DND-41 (cell line): Measurements from ENCODE around the gene MKNK1.

Experiments
- ATAC-seq: fragments of 200-7000 bp; cut with Tn5 transposase; 3 replicates; pipeline ENCODE4 v1.9.1; 2021; ENCODE audit warnings: low read depth; ENCODE audit not compliant: insufficient read depth
- DNase-seq: peaks from one replicate; pipeline ENCODE4 v3.0.0-alpha.2; 2020
- H2AFZ ChIP-seq: 2 replicates; pipeline ENCODE4 v1.6.0; 2012; ENCODE audit warnings: low read depth, low read length
- H3K27ac ChIP-seq: 2 replicates; pipeline ENCODE4 v1.5.1; 2012; ENCODE audit warnings: low read length, inconsistent platforms
- H3K27me3 ChIP-seq: fragments of 200-600 bp; sonication (generic); 2 replicates; pipeline ENCODE4 v1.6.0; 2012; ENCODE audit warnings: low read length, mild to moderate bottlenecking, inconsistent platforms; ENCODE audit not compliant: insufficient read depth, poor library complexity
- H3K36me3 ChIP-seq: 2 replicates; pipeline ENCODE4 v1.5.1; 2012; ENCODE audit warnings: low read length, inconsistent platforms; ENCODE audit not compliant: insufficient read depth
- H3K4me1 ChIP-seq: 2 replicates; pipeline ENCODE4 v1.5.1; 2012; ENCODE audit warnings: mild to moderate bottlenecking, low read length; ENCODE audit not compliant: insufficient read depth
- H3K4me2 ChIP-seq: 2 replicates; pipeline ENCODE4 v1.6.0; 2012; ENCODE audit warnings: mild to moderate bottlenecking, moderate library complexity, low read length, inconsistent platforms; ENCODE audit not compliant: insufficient read depth
- H3K4me3 ChIP-seq, 2 experiments: fragments of 200-600 bp in 1 of 2; shearing (Covaris generic) in 1 of 2; 2 replicates each; pipeline ENCODE4 v1.5.1; 2012 to 2016; ENCODE audit warnings: inconsistent platforms in 2 of 2, low read length in 2 of 2, mild to moderate bottlenecking in 2 of 2, low read depth in 1 of 2, moderate library complexity in 1 of 2
- H3K79me2 ChIP-seq: 2 replicates; pipeline ENCODE4 v1.6.0; 2012; ENCODE audit warnings: low read length, inconsistent platforms; ENCODE audit not compliant: insufficient read depth
- H3K9ac ChIP-seq: 2 replicates; pipeline ENCODE4 v1.6.0; 2012; ENCODE audit warnings: low read depth, mild to moderate bottlenecking, inconsistent platforms, low read length, moderate library complexity
- H3K9me3 ChIP-seq: 2 replicates; pipeline ENCODE4 v1.5.1; 2012; ENCODE audit warnings: low read length, moderate library complexity, mild to moderate bottlenecking, inconsistent platforms; ENCODE audit not compliant: insufficient read depth, severe bottlenecking
- H4K20me1 ChIP-seq: 2 replicates; pipeline ENCODE4 v1.6.0; 2012; ENCODE audit warnings: low read length; ENCODE audit not compliant: insufficient read depth
- EZH2 ChIP-seq: IDR thresholded peaks from 3 replicates; pipeline ENCODE4 v1.6.1; 2012; ENCODE audit warnings: borderline replicate concordance, low read depth, mild to moderate bottlenecking, moderate library complexity, low read length, inconsistent platforms; ENCODE audit not compliant: severe bottlenecking
- TF ChIP-seq, protein P1 (sequence below): IDR thresholded peaks from 2 replicates; pipeline ENCODE4 v1.5.1; 2012; ENCODE audit warnings: borderline replicate concordance, low read length, moderate library complexity, mild to moderate bottlenecking; ENCODE audit not compliant: poor library complexity, severe bottlenecking; ENCODE audit errors: extremely low read depth

MKNK1 gene

DNA sequence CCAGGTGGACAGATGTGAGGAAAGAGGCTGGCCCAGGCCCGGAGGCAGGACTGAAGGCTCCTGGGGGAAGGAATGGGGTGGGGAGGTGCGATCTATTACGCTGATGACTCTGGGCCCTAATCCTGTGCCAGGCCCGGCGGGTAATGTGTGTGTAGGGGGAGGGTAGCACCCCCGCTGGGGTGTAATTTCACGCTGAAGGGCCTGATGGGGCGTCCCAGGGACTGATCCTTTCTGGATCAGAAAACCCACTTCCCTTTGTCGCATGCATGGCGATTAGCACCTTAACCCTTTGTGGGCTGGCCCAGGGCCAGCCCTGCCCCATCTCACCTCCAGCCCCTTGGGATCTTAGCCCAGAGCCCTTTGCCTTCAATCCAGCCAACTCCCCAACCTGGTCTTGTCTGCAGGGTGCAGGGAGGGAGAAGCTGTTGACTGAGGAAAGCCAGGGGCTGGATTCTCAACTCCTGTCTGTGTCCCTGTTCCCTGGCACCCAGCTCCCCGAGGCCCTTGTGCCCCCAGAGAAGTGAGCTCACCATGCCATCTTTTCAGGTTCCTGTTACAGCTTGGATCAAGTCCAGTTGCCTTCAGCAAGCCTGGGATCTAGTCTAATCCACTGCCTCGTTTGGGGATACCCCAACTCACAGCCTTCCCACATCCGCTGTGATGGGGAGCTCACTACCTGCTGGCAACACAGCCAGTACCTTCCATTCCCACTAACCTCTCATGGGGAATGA is 78.7 kb downstream of the MKNK1 start:
- H3K9me3 ChIP-seq: no peaks in the 10 kb centered on the region
- no peak overlapping the region for H3K4me2 ChIP-seq
- no peak overlapping the region for H3K27ac ChIP-seq
- no peak overlapping the region for H2AFZ ChIP-seq
- peaks cover 41% of the 10 kb centered on the region for H3K27me3 ChIP-seq
- H3K79me2 ChIP-seq: no peaks in the 10 kb centered on the region
- no peak for ATAC-seq
- no peaks in the 10 kb centered on the region for H3K4me1 ChIP-seq
- no peaks in the 10 kb centered on the region for H3K36me3 ChIP-seq
- no peak for TF ChIP-seq EZH2
- TF ChIP-seq, protein P1, sequence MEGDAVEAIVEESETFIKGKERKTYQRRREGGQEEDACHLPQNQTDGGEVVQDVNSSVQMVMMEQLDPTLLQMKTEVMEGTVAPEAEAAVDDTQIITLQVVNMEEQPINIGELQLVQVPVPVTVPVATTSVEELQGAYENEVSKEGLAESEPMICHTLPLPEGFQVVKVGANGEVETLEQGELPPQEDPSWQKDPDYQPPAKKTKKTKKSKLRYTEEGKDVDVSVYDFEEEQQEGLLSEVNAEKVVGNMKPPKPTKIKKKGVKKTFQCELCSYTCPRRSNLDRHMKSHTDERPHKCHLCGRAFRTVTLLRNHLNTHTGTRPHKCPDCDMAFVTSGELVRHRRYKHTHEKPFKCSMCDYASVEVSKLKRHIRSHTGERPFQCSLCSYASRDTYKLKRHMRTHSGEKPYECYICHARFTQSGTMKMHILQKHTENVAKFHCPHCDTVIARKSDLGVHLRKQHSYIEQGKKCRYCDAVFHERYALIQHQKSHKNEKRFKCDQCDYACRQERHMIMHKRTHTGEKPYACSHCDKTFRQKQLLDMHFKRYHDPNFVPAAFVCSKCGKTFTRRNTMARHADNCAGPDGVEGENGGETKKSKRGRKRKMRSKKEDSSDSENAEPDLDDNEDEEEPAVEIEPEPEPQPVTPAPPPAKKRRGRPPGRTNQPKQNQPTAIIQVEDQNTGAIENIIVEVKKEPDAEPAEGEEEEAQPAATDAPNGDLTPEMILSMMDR: no peak
- no peak overlapping the region for H3K9ac ChIP-seq
- DNase-seq: no peak
- H3K4me3 ChIP-seq: no peak overlapping the region
- peaks cover 3% of the 10 kb centered on the region; the same call in 1 of the 2 replicates for H4K20me1 ChIP-seq

DNA sequence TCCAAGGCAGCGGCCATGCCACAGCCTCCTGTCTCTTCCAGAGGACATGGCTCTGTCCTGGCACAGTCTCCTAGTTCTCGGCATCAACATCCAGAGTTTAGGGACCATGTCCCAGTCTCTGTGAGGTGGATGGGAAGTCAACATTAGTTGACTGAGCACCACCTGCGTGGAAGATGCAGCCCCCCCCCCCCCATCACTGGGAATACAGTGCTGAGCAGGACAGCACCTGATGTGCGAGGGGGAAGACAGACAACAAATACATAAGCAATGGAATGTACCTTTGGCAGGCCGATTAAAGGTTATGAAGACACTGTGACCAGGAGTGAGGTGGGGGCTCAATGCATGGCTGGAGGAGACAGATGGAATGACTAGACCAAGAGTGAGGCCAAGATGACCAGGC is 79.2 kb downstream of the MKNK1 start:
- Histone ChIP-seq H2AFZ (no peak overlapping the region), H3K4me1 (no peaks in the 10 kb centered on the region), H3K79me2 (no peaks in the 10 kb centered on the region), H3K4me3 (no peak overlapping the region), H3K4me2 (no peak overlapping the region), H3K9me3 (no peaks in the 10 kb centered on the region), H3K27me3 (peaks cover 39% of the 10 kb centered on the region), H3K9ac (no peak overlapping the region), H3K36me3 (no peaks in the 10 kb centered on the region), H3K27ac (no peak overlapping the region), H4K20me1 (no peaks in the 10 kb centered on the region; the same call in 1 of the 2 replicates)
- DNase-seq (no peak), ATAC-seq (no peak)
- no peak for TF ChIP-seq EZH2
- TF ChIP-seq, protein P1: no peak

DNA sequence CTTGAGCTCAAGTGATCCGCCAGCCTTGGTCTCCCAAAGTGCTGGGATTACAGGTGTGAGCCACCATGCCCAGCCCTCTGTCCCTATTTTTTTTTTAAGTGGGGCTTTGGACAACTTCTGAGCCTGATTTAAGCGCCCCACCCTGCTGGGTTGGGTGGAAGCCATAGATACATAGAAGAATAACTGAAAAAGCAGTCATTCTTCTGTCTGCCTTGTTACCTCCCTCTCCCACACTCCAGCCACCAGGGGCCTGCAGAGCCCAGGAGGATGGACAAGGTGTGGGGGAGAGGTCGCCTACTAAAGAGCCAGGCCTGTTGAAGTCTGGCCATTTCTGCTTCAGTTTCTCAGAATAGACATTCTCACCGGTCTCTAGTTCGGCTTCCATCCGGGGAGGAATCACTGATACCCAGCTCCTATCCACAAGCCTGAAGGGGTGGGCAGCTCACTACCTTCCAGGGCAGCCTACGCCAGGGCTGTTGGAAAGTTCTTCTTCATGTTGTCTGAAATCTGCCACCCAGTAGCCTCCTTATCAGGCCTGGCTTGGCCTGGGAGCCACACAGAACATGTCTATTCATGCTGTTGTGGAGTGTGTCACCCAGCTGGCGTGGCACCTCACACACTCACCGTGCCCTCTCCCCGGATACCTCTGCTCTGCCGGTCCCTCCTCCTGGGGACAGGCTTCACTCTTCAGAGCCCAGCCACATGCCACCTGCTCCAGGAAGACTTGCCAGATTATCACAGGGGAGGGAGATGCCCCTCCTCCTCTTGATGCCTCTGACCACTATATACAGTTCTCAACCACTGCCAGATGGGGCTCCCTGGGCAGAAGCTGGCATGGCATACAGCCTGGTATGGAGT is 80.3 kb downstream of the MKNK1 start:
- H3K79me2 ChIP-seq: no peaks in the 10 kb centered on the region
- no peak overlapping the region for H3K4me2 ChIP-seq
- no peaks in the 10 kb centered on the region for H3K9me3 ChIP-seq
- no peak overlapping the region for H3K27ac ChIP-seq
- H3K4me3 ChIP-seq: no peak overlapping the region
- no peaks in the 10 kb centered on the region; the same call in 1 of the 2 replicates for H4K20me1 ChIP-seq
- no peak overlapping the region for H2AFZ ChIP-seq
- no peak for DNase-seq
- H3K4me1 ChIP-seq: no peaks in the 10 kb centered on the region
- ATAC-seq: no peak
- H3K36me3 ChIP-seq: no peaks in the 10 kb centered on the region
- H3K27me3 ChIP-seq: peaks cover 35% of the 10 kb centered on the region
- H3K9ac ChIP-seq: no peak overlapping the region
- TF ChIP-seq, protein P1: no peak
- no peak for TF ChIP-seq EZH2
